Measurements from ENCODE around the gene TRAF3IP3.

TRAF3IP3 gene

DNA sequence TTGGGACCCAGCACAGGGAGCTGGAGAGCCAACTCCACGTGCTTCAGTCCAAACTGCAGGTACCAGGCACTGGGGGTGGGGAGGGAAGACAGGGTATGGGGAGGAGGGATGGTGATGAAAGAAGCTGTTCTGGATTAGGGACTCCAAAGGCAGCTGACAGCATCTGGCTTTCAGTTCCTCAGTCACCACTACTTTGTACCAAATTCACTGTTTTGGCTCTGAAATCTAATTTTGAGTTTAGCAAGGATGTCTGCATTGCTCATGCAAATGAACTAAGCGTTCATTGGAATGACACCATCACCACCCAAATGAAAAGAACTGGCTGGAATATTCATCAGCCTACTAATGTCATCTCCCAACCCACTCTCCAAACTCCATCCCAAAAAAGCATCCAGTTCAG is 19.8 kb downstream of the TRAF3IP3 start:
- TF ChIP-seq, protein P1, sequence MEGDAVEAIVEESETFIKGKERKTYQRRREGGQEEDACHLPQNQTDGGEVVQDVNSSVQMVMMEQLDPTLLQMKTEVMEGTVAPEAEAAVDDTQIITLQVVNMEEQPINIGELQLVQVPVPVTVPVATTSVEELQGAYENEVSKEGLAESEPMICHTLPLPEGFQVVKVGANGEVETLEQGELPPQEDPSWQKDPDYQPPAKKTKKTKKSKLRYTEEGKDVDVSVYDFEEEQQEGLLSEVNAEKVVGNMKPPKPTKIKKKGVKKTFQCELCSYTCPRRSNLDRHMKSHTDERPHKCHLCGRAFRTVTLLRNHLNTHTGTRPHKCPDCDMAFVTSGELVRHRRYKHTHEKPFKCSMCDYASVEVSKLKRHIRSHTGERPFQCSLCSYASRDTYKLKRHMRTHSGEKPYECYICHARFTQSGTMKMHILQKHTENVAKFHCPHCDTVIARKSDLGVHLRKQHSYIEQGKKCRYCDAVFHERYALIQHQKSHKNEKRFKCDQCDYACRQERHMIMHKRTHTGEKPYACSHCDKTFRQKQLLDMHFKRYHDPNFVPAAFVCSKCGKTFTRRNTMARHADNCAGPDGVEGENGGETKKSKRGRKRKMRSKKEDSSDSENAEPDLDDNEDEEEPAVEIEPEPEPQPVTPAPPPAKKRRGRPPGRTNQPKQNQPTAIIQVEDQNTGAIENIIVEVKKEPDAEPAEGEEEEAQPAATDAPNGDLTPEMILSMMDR (conservative IDR thresholded peaks at IDR 0.05; ENCODE audit: low read length): no peak
- DNase-seq (ENCODE audit: low read depth): no peak
- H3K4me3 ChIP-seq (ENCODE audit: low read length): no peak overlapping the region

DNA sequence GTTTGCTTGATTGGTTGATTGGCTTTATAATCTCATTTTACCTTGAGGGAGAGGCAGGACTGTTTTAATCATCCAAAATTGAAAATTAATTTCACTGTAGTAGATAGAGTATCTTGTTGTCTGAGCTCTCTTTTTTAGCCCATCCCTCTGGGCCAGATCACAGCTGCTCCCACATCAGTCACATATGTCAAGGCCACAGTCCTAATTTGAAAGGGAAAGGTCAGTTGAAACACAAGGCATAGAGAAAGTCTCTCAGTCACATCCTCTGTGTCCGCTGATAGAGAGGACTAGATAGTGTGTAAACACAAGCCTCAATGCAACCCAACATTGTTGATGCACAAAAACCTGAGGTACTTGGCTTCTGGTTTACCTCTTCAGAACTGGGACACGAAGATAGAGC is 21.7 kb downstream of the TRAF3IP3 start:
- DNase-seq (ENCODE audit: low read depth): no peak
- H3K4me3 ChIP-seq (ENCODE audit: low read length): no peak overlapping the region
- TF ChIP-seq, protein P1 (conservative IDR thresholded peaks at IDR 0.05; ENCODE audit: low read length): no peak

DNA sequence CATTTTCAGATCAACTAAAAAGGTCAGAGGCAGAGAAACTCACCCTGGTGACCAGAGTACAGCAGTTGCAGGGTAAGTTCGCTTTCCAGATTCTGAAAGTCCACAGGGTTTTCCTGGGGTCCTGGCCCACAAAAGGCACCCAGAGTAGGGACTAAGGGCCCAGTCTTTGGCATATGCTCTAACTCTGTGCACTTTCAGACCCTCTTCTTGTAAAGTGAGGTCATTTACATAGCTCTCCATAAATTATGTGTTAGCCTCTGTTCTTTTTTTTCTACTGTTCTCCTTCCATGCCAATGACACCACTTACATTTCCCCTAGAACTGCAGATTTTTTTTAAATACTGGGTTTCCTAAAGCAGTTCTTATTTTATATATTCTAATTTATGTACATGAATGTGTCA is 22.2 kb downstream of the TRAF3IP3 start:
- TF ChIP-seq, protein P1 (conservative IDR thresholded peaks at IDR 0.05; ENCODE audit: low read length): no peak
- H3K4me3 ChIP-seq (ENCODE audit: low read length): no peak overlapping the region
- no peak for DNase-seq (ENCODE audit: low read depth)

DNA sequence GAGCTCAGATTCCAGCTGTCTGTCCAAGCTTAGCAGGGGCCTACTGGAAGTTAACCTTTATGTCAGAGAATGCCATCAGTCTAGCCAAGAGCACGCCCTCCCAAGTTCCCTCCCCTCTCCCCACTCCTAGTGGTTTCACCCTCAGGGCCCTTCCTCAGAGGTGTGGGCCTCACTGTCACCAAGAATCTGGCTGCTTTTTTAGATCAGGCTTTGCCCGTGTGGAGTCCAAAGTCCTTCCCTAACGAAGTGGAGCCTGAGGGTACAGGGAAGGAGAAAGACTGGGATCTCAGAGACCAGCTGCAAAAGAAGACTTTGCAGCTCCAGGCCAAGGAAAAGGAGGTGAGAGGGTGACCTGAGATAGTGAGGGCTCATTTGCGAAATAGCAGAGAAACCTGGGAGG is 24.4 kb downstream of the TRAF3IP3 start:
- no peak overlapping the region for H3K4me3 ChIP-seq (ENCODE audit: low read length)
- no peak for DNase-seq (ENCODE audit: low read depth)
- TF ChIP-seq, protein P1 (conservative IDR thresholded peaks at IDR 0.05; ENCODE audit: low read length): no peak

DNA sequence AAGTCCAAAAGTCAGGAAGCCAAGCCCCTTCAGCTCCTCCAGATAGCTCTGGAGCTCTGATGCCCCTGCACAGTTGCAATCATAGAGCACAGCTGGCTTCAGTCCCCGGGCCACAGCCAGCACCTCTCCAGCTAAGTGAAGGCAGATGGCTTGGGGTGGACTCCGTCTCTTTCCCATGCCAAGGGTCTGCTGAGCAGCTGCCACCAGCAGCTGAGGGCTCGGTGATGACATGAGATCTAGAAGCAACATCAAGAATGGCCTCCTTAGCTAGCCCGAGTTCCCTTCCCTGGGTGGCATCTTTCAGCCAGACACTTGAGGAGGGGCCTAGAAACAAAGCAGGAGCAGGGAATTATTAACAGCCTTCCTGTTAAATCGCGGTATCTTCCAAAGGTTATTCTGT is 27.5 kb downstream of the TRAF3IP3 start:
- no peak for DNase-seq (ENCODE audit: low read depth)
- TF ChIP-seq, protein P1 (conservative IDR thresholded peaks at IDR 0.05; ENCODE audit: low read length): no peak
- H3K4me3 ChIP-seq (ENCODE audit: low read length): peak overlapping the region; percentile 96

DNA sequence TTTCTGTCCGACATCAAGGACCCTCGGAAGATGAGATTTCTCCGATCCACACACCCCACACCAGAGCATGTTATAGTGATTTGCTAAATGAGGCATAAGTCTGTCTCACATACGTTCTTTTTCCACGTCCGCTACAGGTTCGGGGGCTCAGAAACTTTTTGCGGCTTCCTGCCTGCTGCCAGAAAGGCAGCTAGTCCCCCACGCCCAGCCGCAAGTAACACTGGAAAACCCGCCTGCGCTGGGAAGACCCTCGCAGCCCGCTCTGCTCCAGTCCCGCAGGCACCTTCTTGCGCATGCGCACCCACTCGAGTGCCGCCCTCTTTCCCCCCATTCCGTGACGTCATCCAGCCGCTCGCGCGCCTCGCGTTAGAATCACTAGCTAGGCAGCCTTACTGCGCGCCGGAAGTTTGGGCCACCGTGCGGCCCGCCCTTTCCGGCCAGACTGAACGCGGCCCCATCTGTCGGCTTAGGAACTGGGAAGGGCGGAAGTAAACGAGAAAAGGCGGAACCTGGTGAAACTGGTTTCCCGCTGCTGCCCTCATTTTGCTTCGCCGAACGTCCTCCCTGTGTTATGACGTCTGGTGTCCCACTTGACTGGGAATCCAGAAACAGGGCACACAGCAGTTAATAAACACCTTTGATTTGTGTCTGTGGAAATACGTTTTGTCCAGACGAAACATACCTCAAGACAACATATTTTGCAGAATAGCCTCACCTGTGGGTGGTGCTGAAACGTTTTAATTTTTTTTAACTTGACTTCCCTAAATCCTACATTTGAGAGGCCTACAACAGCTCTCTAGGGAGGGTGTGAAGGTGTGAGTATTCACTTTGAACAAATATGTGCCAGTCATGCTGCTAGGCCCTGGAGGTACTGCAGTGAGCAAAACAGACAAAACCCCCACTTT is 28.7 kb downstream of the TRAF3IP3 start, which contains the start of gene C1orf74:
TSS of gene C1orf74 (minus strand) at position 295 of the 905 bp plus-strand sequence. CDS start 925 bp downstream, outside the sequence.
- TF ChIP-seq, protein P1 (conservative IDR thresholded peaks at IDR 0.05; ENCODE audit: low read length): no peak
- peak; percentile 97 for DNase-seq (ENCODE audit: low read depth)

DNA sequence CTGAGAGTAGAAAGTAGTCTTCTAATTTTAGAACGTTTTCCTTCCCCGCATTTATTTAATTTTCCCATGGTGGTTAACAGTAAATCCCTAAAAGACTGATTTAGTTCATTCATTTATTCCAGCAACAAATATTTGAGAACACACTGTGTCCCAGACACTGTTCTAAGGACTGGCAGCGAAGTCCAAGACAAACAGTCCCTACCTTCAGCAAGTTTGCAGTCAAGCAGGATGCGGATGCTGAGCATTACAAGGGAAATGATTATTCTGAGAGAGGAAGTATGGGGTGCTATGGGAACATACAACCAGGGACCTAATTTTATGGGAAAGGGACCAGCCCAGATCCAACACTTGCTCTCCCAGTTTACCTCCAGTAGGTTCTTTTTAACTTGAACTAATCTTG is 29.7 kb downstream of the TRAF3IP3 start:
- TF ChIP-seq, protein P1 (conservative IDR thresholded peaks at IDR 0.05; ENCODE audit: low read length): no peak
- no peak overlapping the region for H3K4me3 ChIP-seq (ENCODE audit: low read length)
- no peak for DNase-seq (ENCODE audit: low read depth)

More for the DNA sequence above, 28.7 kb downstream of the TRAF3IP3 start, which contains the start of gene C1orf74:
- H3K4me3 ChIP-seq (ENCODE audit: low read length): peak within 1 kb of the TSS; percentile 96

All from AG10803 (cell line).